ENCODE results near the gene TULP3.

- TF ChIP-seq POLR2A (IDR thresholded peaks at IDR 0.05; ENCODE audit: low read depth, low read length) (no peak), TAF1 (IDR thresholded peaks at IDR 0.05; ENCODE audit: borderline replicate concordance, low read depth, low read length) (no peak)
Observed at GRCh38 chr12:2924019-2924418, 33.3 kb downstream of the TULP3 start.
